Stimulated activated CD4-positive, alpha-beta T cell treated with anti-CD3 and anti-CD28 coated beads, Interleukin-2, amount 100 ng/mL, for 4 hours (primary cell): Measurements from ENCODE around the gene PDE10A.
"Not testable (repeated sequence)": the region's sequence is repeated elsewhere in the genome, so short reads cannot be mapped to it uniquely, and the experiment has no call there.

Experiments
- DNase-seq: peaks from one replicate; pipeline ENCODE4 v3.0.0-alpha.2; 2020; ENCODE audit warnings: low read depth

PDE10A gene

DNA sequence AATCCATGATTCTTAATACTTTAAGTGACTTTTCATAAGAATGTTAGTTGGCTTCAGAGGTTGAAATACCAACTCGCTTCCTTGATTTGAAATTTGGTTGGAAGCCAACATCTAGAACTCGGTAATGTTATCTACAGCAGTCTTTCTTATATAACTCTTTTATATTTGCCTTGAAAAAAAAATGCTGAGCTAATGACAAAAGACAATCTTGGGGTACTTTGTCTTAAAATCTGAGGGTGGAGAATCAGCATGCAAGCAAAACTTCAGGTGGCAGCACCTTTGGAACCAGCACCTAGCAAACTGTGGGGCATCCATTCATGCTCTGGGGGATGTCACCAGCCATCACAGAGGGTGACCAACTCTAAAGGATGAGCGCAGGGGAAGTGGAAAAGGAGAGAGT is 76.3 kb downstream of the PDE10A start:
- DNase-seq = no peak

- no peak for DNase-seq
Observed at GRCh38 chr6:165585060-165585459, 78.0 kb downstream of the PDE10A start.

DNA sequence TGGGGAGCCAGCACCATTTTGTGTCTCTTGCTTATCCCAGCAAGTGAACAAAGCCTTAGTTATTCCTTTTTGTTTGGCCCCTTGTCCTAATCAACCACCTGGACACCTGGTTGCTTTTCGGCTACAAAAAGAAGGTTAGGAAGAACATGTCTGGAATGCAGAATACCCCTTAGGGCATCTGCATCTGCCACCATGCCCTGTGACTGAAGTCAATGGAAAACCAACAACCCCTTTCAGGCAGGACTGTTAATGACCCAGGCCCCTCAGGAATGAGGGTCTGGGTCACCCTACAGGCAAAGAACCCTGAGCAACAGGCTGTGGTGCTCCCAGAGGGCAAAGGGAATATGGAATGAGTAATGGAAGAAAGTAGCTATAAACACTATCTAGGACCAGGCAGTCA is 78.5 kb downstream of the PDE10A start:
- DNase-seq = no peak

GRCh38 chr6:165581678-165582077 is 81.4 kb downstream of the PDE10A start:
- no peak for DNase-seq

DNA sequence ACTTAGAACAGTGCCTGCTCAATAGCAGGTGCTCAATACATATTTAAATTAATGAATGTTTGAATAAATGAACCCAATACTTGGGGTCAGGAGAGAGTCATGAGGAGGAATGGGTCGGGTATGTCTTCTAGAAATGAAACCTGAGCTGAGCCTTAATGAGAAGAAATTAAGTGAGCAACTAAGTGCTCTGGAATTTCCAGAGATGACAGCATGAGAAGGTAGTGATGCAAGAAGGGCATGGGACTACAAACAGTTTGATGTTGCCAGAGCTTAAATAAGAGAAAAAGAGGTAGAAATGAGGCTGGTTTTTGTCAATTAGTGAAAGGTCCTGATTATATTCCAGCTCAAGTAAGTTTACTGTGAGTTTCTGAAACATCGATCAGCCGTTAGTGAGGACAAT is 82.9 kb downstream of the PDE10A start:
- no peak for DNase-seq

DNA sequence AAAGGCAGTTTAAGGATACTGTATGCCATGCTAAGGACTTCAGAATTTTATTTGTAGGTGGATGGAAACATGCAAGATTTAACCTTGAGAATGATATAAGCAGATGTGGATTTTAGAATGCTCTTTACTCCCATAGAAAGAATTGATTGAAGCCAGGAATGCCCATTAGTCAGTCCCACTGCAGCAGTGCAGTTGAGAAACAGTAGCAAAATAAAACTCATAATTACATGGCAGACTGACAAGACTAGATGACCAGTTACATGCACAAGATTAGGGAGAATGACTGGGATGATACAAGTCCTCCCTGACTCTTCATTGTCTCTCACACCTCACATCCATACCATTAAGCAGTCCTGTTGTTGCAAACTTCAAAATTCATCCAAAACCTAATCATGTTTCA is 83.9 kb downstream of the PDE10A start:
- no peak for DNase-seq

GRCh38 chr6:165577556-165577955 is 85.5 kb downstream of the PDE10A start:
- DNase-seq = no peak

- DNase-seq = no peak
Observed at GRCh38 chr6:165575158-165575549, 87.9 kb downstream of the PDE10A start.

DNA sequence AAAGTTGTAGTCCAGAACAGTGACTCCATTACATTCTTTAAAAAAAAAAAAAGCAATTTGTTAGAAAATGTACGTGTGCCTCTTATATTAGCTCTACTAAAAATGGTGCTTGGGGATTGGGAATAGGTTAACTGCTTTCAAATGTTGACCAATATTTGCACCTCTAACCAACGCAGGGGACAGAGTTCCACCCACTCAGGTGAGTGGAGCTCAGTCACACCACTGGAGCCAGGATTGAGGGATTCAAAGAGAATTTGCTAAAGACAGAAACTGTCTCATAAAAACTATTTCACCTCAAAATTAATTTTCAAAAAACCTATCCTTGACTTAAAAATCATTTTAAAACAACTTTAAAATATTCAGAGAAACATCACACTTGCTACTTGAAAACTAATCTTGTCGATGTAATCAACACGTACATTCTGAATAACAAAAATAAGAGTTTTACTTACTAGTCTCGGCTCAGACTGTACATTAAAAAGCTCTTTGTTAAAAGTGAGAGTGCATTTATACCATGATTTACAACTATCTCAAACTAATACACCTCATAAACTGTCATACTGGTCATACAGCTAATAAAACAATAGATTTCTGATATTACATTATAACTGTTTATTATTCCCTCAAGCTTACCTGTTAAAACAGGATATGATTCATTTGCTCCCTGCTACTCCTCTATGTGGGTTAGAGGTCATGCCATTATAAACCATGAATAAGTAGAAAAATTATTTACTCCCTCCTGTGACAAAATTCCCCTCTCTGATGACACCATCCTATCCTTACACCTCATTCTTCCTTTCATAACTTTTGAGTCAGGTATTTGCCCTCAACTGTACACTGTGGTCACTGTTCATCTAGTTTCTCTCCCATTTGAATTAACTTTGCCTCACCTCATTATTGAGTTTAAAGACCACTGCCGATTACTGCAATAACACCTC is 88.6 kb downstream of the PDE10A start:
- no peak for DNase-seq

DNA sequence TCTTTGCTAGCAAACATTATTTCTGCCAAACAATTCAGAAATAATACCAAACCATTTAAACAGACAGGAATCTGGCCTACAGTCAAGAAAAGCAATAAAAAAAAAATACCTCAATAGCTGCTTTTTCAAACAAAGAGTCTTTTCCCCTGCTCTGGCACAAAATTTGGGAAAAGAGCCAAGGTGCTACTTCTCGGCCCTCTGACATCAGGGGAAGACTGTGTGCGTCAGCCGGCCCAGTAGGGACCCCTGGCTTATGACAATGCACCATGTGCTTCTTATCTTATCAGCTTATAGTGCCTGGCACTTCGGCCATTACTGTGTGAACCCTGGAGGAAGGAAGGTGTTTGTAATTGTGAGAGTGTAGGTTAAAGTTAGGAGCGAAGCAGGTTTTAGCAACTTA is 89.4 kb downstream of the PDE10A start:
- no peak for DNase-seq

DNA sequence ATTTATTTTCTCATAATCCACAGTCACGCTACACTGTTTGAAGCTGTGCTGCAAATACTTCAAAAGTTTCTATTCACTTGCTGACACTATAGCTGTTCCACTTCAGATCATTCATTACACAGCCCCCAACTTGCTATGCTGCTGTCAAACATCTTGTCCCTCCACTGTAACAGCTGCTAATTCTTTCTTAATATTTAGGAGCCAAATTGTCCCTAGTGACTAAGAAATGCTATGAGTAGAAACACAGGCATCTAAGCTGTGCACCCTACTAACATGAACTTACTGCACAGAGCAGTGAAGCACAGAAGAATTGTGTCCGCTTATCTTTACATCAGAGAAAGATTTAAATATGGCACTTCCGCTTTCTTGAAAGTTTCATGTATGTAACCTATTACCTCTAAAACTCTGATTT is 91.3 kb downstream of the PDE10A start:
- DNase-seq = no peak

DNA sequence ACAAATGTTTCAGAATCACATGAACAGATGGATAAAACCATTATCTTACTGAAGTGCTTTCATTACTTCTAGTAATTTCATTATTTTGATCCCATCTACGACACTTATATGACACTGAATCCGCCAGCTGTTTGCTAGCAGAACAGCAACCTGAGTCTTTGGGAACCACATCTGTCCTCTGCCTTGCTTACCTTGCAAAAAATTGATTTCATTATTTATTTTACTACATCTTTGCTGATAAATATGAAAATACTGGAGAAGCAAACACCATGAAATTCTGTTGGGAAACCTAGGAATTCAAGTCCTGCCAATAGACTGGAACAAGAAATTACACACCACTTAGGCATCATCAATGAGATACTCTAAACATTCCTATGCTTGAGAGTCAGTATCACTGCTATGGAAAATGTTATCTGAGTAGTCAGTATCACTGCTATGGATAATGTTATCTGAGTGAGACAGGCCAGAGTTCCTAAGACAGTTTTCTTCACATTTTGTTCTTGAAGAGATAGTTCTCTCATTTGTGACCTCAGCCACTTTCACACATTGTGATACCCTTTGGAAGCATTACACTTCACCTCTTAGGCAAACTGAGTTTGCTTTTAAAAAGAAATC is 91.9 kb downstream of the PDE10A start:
- no peak for DNase-seq

DNA sequence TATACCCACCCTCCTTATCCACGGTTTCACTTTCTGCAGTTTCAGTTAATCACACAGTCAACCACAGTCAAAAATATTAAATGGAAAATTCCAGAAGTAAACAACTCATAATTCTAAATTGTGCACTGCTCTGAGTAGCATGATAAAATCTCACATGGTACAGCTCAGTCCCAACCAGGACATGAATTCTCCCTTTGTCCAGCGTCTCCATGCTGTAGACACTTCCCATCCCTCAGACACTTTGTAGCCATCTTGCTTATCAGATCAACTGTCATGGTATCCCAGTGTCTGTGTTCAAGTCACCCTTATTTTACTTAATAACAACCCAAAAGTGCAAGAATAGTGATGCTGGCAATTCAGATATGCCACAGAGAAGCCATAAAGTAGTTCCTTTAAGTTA is 94.7 kb downstream of the PDE10A start:
- DNase-seq = no peak

- DNase-seq = no peak
Observed at GRCh38 chr6:165566088-165566828, 96.8 kb downstream of the PDE10A start.

DNA sequence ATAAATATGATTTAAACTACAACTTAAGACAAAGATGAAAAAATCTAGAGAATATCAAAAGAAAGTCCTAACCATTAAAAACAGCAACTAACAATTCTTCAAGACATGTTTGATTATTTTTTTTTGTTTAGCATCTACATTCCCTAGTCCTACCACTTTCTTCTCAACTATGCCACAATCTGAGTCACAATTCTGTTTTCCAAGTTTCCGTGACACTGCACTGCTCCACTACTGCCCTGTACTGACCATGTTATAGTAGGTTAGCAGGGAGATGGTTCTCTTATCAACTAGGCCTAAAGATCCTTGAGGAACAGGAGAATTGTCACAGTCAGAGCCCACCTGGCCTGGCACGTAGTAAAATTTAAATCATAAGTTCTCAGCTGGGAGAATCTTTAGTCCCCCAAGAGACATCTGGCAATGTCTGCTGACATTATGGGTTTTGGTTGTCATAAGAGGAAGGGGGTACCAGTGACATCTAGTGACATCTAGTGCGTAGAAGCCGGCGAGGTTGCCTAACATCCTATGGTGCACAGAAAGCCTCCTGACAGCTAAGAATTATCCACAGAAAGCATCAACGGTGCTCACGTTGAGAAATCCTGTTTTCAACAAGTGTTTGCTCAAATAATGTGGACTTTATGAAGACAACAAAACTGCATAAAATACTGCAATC is 100.5 kb downstream of the PDE10A start:
- no peak for DNase-seq

DNA sequence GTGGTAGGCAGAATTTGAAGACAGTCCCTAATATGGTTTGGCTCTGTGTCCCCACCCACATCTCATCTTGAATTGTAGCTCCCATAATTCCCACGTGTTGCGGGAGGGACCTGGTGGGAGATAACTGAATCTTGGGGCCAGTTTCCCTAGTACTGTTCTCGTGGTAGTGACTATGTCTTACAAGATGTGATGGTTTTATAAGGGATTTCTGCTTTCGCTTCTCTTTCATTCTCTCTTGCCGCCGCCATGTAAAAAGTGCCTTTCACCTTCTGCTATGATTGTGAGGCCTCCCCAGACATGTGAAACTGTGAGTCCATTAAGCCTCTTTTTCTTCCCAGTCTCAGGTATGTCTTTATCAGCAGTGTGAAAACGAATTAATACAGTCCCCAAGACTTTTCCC is 103.4 kb downstream of the PDE10A start:
- no peak for DNase-seq

GRCh38 chr6:165558097-165558496 is 104.9 kb downstream of the PDE10A start:
- not testable (repeated sequence) for DNase-seq

DNA sequence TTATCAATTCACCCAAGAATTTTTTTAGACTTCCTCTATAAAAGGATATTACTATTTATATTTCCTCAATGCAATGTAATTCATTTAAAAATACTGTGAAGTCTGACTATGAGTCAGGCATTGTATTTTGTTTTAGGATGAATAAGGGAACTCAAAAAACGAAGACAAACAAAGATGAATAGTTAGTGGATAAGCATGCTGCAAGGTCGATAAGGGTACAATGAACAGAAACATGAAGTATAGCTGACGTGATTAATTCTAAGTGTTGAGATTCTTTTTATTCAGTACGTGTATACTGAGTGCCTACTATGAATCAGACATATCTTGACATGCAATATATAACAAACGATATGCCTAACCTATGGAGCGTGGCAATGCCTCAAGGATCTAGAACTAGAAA is 105.4 kb downstream of the PDE10A start:
- DNase-seq = no peak

GRCh38 chr6:165556116-165556843 is 106.8 kb downstream of the PDE10A start:
- no peak for DNase-seq

GRCh38 chr6:165554644-165555043 is 108.4 kb downstream of the PDE10A start:
- not testable (repeated sequence) for DNase-seq

DNA sequence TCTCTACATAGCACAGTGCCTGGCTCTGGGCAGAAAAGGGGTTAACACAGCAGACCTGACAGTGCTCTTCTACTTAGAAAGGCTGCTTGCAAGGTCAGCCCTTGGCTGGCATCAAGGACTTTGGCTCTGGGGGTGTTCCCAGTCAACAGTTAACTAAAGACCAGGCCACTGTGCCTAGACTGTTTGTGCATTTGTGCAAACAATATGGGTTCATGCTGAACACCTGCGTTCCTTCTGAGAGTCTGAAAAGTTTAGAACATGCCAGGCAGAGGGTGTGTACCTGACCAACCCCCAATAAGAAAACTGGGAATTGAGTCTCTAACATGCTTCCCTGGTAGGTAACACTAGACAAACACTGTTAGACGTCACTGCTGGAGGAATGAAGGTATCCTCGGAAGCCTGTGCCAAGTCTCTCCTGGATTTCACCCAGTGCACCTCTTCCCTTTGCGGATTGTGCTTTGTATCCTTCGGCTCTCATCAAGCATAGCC is 110.7 kb downstream of the PDE10A start:
- DNase-seq = no peak
